Measurements from ENCODE around the gene NR2F1-AS1. TPM values are rescaled to one million over a fixed set of nuclear protein-coding genes. Genes with fewer than 3 reads are reported as not detected.

The NR2F1-AS1 gene
- total and polyA plus RNA-seq, 9 of the 15 experiments (the other 6 are each of a cell fraction or from before 2014, with no cell fraction given), result not detected

GRCh38 chr5:93503598-93504067 is 77.4 kb downstream of the NR2F1-AS1 start:
- intact Hi-C loops (cut with micrococcal nuclease), result no loop called here
- no peaks in the 10 kb centered on the region for H3K36me3 ChIP-seq (ENCODE audit: control insufficient read depth, insufficient read depth, low read length)
- no peak for DNase-seq (ENCODE audit: extremely low read depth in 1 of 4, low spot score in 3 of 4)
- H3K27me3 ChIP-seq (ENCODE audit: control insufficient read depth in 2 of 2, insufficient read depth in 2 of 2, low read length in 2 of 2), result no peaks in the 10 kb centered on the region
- TF ChIP-seq NEUROD1 (IDR thresholded peaks at IDR 0.05; ENCODE audit: borderline replicate concordance, low read depth, low read length, partially characterized antibody), result no peak
- H2AFZ ChIP-seq (ENCODE audit: low read depth, low read length), result no peak overlapping the region
- H3K4me2 ChIP-seq (ENCODE audit: insufficient read depth, low read length), result no peak overlapping the region
- FAIRE-seq, result no peak
- no peaks in the 10 kb centered on the region for H3K4me1 ChIP-seq (replicated peaks in 1 of 2; ENCODE audit: control insufficient read depth in 2 of 2, insufficient read depth in 2 of 2, low read length in 2 of 2)
- no peak overlapping the region for H3K27ac ChIP-seq (ENCODE audit: extremely low read depth, low read depth, low read length)
- ATAC-seq, result no peak
- ChIA-PET POLR2A (no interaction called here), CTCF (ENCODE audit: low intra/inter-chr PET ratio) (no interaction called here)
- BruUV-seq (replicated peaks), result no TSS peak
- no peaks in the 10 kb centered on the region for H3K9me1 ChIP-seq (ENCODE audit: control insufficient read depth, insufficient read depth, low read length)
- no peaks in the 10 kb centered on the region for H3K79me2 ChIP-seq (ENCODE audit: control insufficient read depth, insufficient read depth, low read length)
- no peaks in the 10 kb centered on the region for H4K20me1 ChIP-seq (replicated peaks; ENCODE audit: control insufficient read depth, insufficient read depth, low read length)
- in situ Hi-C loops (cut with MboI), result no loop called here
- H3K9me3 ChIP-seq (replicated peaks; ENCODE audit: control insufficient read depth, insufficient read depth, low read depth, low read length), result no peaks in the 10 kb centered on the region
- H3K4me3 ChIP-seq, result no peak overlapping the region
- no peak overlapping the region for H3K9ac ChIP-seq (ENCODE audit: insufficient read depth in 1 of 2, low read depth in 2 of 2, low read length in 2 of 2)
- WGBS (ENCODE audit: insufficient coverage, low coverage, missing lambda C conversion rate), result 0% methylated on average over 1 of the region's 1 CpG

GRCh38 chr5:93497096-93497495 is 83.9 kb downstream of the NR2F1-AS1 start:
- Histone ChIP-seq H3K27ac (ENCODE audit: extremely low read depth, low read depth, low read length) (no peak overlapping the region), H3K27me3 (ENCODE audit: control insufficient read depth in 2 of 2, insufficient read depth in 2 of 2, low read length in 2 of 2) (no peaks in the 10 kb centered on the region), H3K4me1 (replicated peaks in 1 of 2; ENCODE audit: control insufficient read depth in 2 of 2, insufficient read depth in 2 of 2, low read length in 2 of 2) (no peaks in the 10 kb centered on the region), H2AFZ (ENCODE audit: low read depth, low read length) (no peak overlapping the region), H3K79me2 (ENCODE audit: control insufficient read depth, insufficient read depth, low read length) (no peaks in the 10 kb centered on the region), H3K9ac (ENCODE audit: insufficient read depth in 1 of 2, low read depth in 2 of 2, low read length in 2 of 2) (no peak overlapping the region), H3K36me3 (ENCODE audit: control insufficient read depth, insufficient read depth, low read length) (no peaks in the 10 kb centered on the region), H4K20me1 (replicated peaks; ENCODE audit: control insufficient read depth, insufficient read depth, low read length) (no peaks in the 10 kb centered on the region), H3K4me2 (ENCODE audit: insufficient read depth, low read length) (no peak overlapping the region), H3K9me1 (ENCODE audit: control insufficient read depth, insufficient read depth, low read length) (no peaks in the 10 kb centered on the region), H3K4me3 (no peak overlapping the region), H3K9me3 (replicated peaks; ENCODE audit: control insufficient read depth, insufficient read depth, low read depth, low read length) (no peaks in the 10 kb centered on the region)
- no peak for DNase-seq (ENCODE audit: extremely low read depth in 1 of 4, low spot score in 3 of 4)
- BruUV-seq (replicated peaks), result no TSS peak
- TF ChIP-seq HINFP (tag; conservative IDR thresholded peaks at IDR 0.05; ENCODE audit: low read depth), result no peak
- TF ChIP-seq, protein P1, sequence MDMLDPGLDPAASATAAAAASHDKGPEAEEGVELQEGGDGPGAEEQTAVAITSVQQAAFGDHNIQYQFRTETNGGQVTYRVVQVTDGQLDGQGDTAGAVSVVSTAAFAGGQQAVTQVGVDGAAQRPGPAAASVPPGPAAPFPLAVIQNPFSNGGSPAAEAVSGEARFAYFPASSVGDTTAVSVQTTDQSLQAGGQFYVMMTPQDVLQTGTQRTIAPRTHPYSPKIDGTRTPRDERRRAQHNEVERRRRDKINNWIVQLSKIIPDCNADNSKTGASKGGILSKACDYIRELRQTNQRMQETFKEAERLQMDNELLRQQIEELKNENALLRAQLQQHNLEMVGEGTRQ (CRISPR knock-in tag; IDR thresholded peaks at IDR 0.05), result no peak
- TF ChIP-seq CAMTA2 (CRISPR knock-in tag; conservative IDR thresholded peaks at IDR 0.05), result no peak
- no peak for TF ChIP-seq ZNF589 (CRISPR knock-in tag; IDR thresholded peaks at IDR 0.05; ENCODE audit: low read depth)
- no peak for TF ChIP-seq EWSR1 (IDR thresholded peaks at IDR 0.05; ENCODE audit: borderline replicate concordance, low read depth, partially characterized antibody)
- TF ChIP-seq, protein P2, sequence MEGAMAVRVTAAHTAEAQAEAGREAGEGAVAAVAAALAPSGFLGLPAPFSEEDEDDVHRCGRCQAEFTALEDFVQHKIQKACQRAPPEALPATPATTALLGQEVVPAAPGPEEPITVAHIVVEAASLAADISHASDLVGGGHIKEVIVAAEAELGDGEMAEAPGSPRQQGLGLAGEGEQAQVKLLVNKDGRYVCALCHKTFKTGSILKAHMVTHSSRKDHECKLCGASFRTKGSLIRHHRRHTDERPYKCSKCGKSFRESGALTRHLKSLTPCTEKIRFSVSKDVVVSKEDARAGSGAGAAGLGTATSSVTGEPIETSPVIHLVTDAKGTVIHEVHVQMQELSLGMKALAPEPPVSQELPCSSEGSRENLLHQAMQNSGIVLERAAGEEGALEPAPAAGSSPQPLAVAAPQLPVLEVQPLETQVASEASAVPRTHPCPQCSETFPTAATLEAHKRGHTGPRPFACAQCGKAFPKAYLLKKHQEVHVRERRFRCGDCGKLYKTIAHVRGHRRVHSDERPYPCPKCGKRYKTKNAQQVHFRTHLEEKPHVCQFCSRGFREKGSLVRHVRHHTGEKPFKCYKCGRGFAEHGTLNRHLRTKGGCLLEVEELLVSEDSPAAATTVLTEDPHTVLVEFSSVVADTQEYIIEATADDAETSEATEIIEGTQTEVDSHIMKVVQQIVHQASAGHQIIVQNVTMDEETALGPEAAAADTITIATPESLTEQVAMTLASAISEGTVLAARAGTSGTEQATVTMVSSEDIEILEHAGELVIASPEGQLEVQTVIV (CRISPR knock-in tag; IDR thresholded peaks at IDR 0.05; ENCODE audit: borderline replicate concordance), result no peak
- TF ChIP-seq EHMT2 (IDR thresholded peaks at IDR 0.05), result no peak
- ChIA-PET CTCF (ENCODE audit: low intra/inter-chr PET ratio) (no interaction called here), POLR2A (no interaction called here)
- no peak for ATAC-seq
- no peak for FAIRE-seq
- WGBS (ENCODE audit: insufficient coverage, low coverage, missing lambda C conversion rate), result 5% methylated on average over 4 of the region's 4 CpGs
- in situ Hi-C loops (cut with MboI) (no loop called here), intact Hi-C loops (cut with micrococcal nuclease) (no loop called here)

Measured in K562 (cell line).